Melanocyte of skin (primary cell): Measurements from ENCODE around the gene TMEM51. TPM values are rescaled to one million over a fixed set of nuclear protein-coding genes. Genes with fewer than 3 reads are reported as not detected.

Source experiments
- total RNA-seq, 2 donors: library from RNA; depleted of rRNA; stranded (reverse); fragments of >200 nt; gene quantifications; 2 replicates each; pipeline ENCODE4 v1.2.3, GENCODE V29; 2012

Gene TMEM51, protein sequence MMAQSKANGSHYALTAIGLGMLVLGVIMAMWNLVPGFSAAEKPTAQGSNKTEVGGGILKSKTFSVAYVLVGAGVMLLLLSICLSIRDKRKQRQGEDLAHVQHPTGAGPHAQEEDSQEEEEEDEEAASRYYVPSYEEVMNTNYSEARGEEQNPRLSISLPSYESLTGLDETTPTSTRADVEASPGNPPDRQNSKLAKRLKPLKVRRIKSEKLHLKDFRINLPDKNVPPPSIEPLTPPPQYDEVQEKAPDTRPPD
- 10 to 100 TPM; 27.0 to 33.4 TPM for total RNA-seq

DNA sequence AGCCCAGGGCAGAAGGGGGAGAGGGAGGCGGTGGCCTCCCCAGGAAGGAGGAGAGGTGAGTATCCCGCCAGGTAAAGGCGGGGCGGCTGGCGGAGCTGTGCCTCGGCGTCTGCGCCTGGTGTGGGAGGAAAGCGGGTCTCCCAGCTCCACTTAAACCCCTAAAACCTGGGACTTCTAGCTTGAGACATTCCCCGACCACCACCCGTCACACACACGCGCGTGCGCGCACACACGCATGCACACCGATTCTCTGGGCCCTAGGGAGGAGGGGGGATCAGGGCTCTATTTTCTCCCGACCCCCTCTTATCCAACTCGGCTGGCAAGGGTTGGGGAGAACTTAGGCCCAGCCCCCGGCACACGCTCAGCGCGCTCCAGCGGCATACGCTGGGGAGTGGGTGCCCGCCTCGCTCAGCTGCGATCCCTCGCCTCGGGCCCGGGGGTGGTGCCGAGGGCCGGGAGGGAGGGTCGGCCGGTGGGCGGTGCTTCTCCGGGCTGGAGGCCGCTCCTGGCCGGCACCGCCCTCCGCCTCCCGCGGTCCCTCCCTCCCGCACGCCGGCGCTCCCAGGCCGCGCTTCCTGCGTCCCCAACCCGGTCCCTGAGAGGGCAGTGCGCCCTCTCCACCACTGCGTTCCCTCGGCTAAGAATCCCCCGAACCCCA, at the start of gene TMEM51:
TSS of gene TMEM51 (plus strand) at position 564 of the 658 bp plus-strand sequence. CDS start 61,341 bp downstream, outside the sequence.

DNA sequence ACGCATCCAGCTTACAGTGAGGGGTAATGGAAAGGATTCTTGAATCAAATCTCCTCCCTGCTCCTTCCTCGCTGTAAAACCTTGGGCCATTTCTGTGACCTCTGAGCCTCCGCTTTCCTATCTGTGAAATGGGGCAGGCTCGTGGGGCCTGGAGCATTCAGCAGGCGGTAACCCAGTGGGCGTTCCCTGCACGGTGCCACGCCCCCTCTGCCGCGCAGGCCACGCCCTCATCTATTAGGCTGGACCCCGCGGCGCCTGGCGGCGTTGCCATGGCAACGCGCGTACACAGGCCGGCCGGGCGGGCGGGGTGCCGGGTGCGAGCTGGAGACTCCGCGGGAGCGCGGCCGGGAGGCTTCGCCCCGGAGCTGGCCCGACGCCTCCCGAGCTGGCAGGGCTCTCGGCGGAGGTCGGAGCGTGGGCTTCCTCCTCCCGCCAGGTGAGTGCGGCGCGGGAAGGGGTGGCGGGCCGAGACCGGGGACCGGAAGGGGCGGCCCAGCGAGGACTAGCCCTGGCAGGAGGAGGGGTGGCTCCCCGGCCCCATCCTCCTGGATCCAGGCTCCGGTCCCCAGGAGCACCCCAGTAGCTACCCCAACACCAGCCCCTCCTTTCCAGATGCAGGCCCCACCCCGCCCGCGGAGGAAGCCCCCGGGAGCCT, 93.5 kb downstream of the TMEM51 start, which contains the start of gene FHAD1:
TSS of gene FHAD1 (plus strand) at position 264 of the 655 bp plus-strand sequence. CDS start 4,562 bp downstream, outside the sequence.

Other genes with a start within 250 kb of the TMEM51 start
- under 1 TPM; under 0.01 TPM for gene FHAD1, start 93.5 kb downstream of the TMEM51 start, total RNA-seq